ENCODE data around the gene TNFRSF13B.

The TNFRSF13B gene

GRCh38 chr17:16917671-16918394 is 54.1 kb downstream of the TNFRSF13B start:
- H3K27me3 ChIP-seq (ENCODE audit: insufficient read depth, low read length): no peaks in the 10 kb centered on the region; the same call in 1 of the 2 replicates
- no peak overlapping the region for H3K4me2 ChIP-seq (ENCODE audit: low read length)
- no peaks in the 10 kb centered on the region for H3K9me3 ChIP-seq (ENCODE audit: low read length)
- no peak overlapping the region for H3K27ac ChIP-seq (ENCODE audit: low read depth, low read length, poor library complexity, severe bottlenecking)
- H3K9ac ChIP-seq (ENCODE audit: low read length): no peak overlapping the region
- no peaks in the 10 kb centered on the region for H3F3A ChIP-seq (ENCODE audit: insufficient read depth, low read length)
- H3K79me2 ChIP-seq (ENCODE audit: insufficient read depth, low read length): no peaks in the 10 kb centered on the region
- TF ChIP-seq EZH2 (IDR thresholded peaks at IDR 0.05; ENCODE audit: borderline replicate concordance, low read length): no peak
- TF ChIP-seq CTCF (IDR thresholded peaks at IDR 0.05; ENCODE audit: low read length): no peak
- H3K9me2 ChIP-seq (ENCODE audit: low read depth, low read length): no peaks in the 10 kb centered on the region
- no peaks in the 10 kb centered on the region for H4K20me1 ChIP-seq (ENCODE audit: insufficient read depth, low read length)
- no peak overlapping the region for H3K4me3 ChIP-seq (ENCODE audit: low read depth, low read length, poor library complexity, severe bottlenecking)
- H3K4me1 ChIP-seq (ENCODE audit: insufficient read depth, low read length, severe bottlenecking): no peaks in the 10 kb centered on the region
- no peaks in the 10 kb centered on the region for H3K36me3 ChIP-seq (ENCODE audit: insufficient read depth, low read length)
- H2AFZ ChIP-seq (ENCODE audit: low read length): no peak overlapping the region

GRCh38 chr17:16916557-16916920 is 55.4 kb downstream of the TNFRSF13B start:
- H2AFZ ChIP-seq (ENCODE audit: low read length): no peak overlapping the region
- TF ChIP-seq EZH2 (IDR thresholded peaks at IDR 0.05; ENCODE audit: borderline replicate concordance, low read length) (no peak), CTCF (IDR thresholded peaks at IDR 0.05; ENCODE audit: low read length) (no peak)

GRCh38 chr17:16915752-16916556 is 56.0 kb downstream of the TNFRSF13B start:
- Histone ChIP-seq H3K27ac (ENCODE audit: low read depth, low read length, poor library complexity, severe bottlenecking) (no peak overlapping the region), H2AFZ (ENCODE audit: low read length) (no peak overlapping the region), H3K36me3 (ENCODE audit: insufficient read depth, low read length) (no peaks in the 10 kb centered on the region), H3K79me2 (ENCODE audit: insufficient read depth, low read length) (no peaks in the 10 kb centered on the region), H3K4me3 (ENCODE audit: low read depth, low read length, poor library complexity, severe bottlenecking) (no peak overlapping the region), H3K9me3 (ENCODE audit: low read length) (no peaks in the 10 kb centered on the region), H3K27me3 (ENCODE audit: insufficient read depth, low read length) (no peaks in the 10 kb centered on the region; the same call in 1 of the 2 replicates), H4K20me1 (ENCODE audit: insufficient read depth, low read length) (no peaks in the 10 kb centered on the region), H3K4me2 (ENCODE audit: low read length) (no peak overlapping the region), H3K9me2 (ENCODE audit: low read depth, low read length) (no peaks in the 10 kb centered on the region), H3K4me1 (ENCODE audit: insufficient read depth, low read length, severe bottlenecking) (no peaks in the 10 kb centered on the region), H3K9ac (ENCODE audit: low read length) (no peak overlapping the region), H3F3A (ENCODE audit: insufficient read depth, low read length) (no peaks in the 10 kb centered on the region)
- TF ChIP-seq EZH2 (IDR thresholded peaks at IDR 0.05; ENCODE audit: borderline replicate concordance, low read length) (no peak), CTCF (IDR thresholded peaks at IDR 0.05; ENCODE audit: low read length) (peak; percentile 63)

More at GRCh38 chr17:16916557-16916920, 55.4 kb downstream of the TNFRSF13B start:
- H3K27me3 ChIP-seq (ENCODE audit: insufficient read depth, low read length): no peaks in the 10 kb centered on the region; the same call in 1 of the 2 replicates
- no peak overlapping the region for H3K4me2 ChIP-seq (ENCODE audit: low read length)
- H3K9me3 ChIP-seq (ENCODE audit: low read length): no peaks in the 10 kb centered on the region
- H3K9ac ChIP-seq (ENCODE audit: low read length): no peak overlapping the region
- H3F3A ChIP-seq (ENCODE audit: insufficient read depth, low read length): no peaks in the 10 kb centered on the region
- H4K20me1 ChIP-seq (ENCODE audit: insufficient read depth, low read length): no peaks in the 10 kb centered on the region
- no peaks in the 10 kb centered on the region for H3K9me2 ChIP-seq (ENCODE audit: low read depth, low read length)
- H3K4me3 ChIP-seq (ENCODE audit: low read depth, low read length, poor library complexity, severe bottlenecking): no peak overlapping the region
- H3K79me2 ChIP-seq (ENCODE audit: insufficient read depth, low read length): no peaks in the 10 kb centered on the region
- H3K4me1 ChIP-seq (ENCODE audit: insufficient read depth, low read length, severe bottlenecking): no peaks in the 10 kb centered on the region
- no peak overlapping the region for H3K27ac ChIP-seq (ENCODE audit: low read depth, low read length, poor library complexity, severe bottlenecking)
- no peaks in the 10 kb centered on the region for H3K36me3 ChIP-seq (ENCODE audit: insufficient read depth, low read length)
